DND-41 (cell line): ENCODE data around the gene CATSPER3.

Source experiments
- CTCF ChIP-seq: IDR thresholded peaks from 2 replicates; pipeline ENCODE4 v1.5.1; 2012; ENCODE audit warnings: borderline replicate concordance, low read length, moderate library complexity, mild to moderate bottlenecking; ENCODE audit not compliant: poor library complexity, severe bottlenecking; ENCODE audit errors: extremely low read depth
- EZH2 ChIP-seq: IDR thresholded peaks from 3 replicates; pipeline ENCODE4 v1.6.1; 2012; ENCODE audit warnings: borderline replicate concordance, low read depth, mild to moderate bottlenecking, moderate library complexity, low read length, inconsistent platforms; ENCODE audit not compliant: severe bottlenecking

GRCh38 chr5:135048286-135048685 lies 80.6 kb downstream of the CATSPER3 start:
- TF ChIP-seq CTCF: no peak
- TF ChIP-seq EZH2: no peak
